H1 (cell line): Measurements from ENCODE around the gene S100A14. TPM values are rescaled to one million over a fixed set of nuclear protein-coding genes. Genes with fewer than 3 reads are reported as not detected.

ENCODE experiments used
- CHD2 ChIP-seq: IDR thresholded peaks from 2 replicates; pipeline ENCODE4 v1.6.1; 2012; ENCODE audit warnings: low read length, improper control_type of control experiment
- KDM5A ChIP-seq: fragments of 200-600 bp; IDR thresholded peaks from 2 replicates; pipeline ENCODE4 v1.7.1; 2012; ENCODE audit warnings: mild to moderate bottlenecking, low read length, inconsistent platforms, mixed read lengths
- SP2 ChIP-seq: IDR thresholded peaks from 2 replicates; pipeline ENCODE4 v1.6.1; 2012; ENCODE audit warnings: mild to moderate bottlenecking, low read length, inconsistent platforms
- polyA plus RNA-seq, 7 experiments: library from polyadenylated mRNA; depleted of rRNA in 3 of 7; stranded (reverse) in 5 of 7; unstranded in 2 of 7; fragments of >200 nt in 5 of 7; fragments of 200-250 nt in 2 of 7; gene quantifications; 1 replicate in 5 of 7; 2 replicates in 1 of 7; 4 replicates in 1 of 7; pipeline versions ENCODE4 v1.2.1 to v1.2.3, GENCODE V29; 2011 to 2013; ENCODE audit warnings: missing spikeins in 2 of 7, mixed read lengths in 2 of 7
- total RNA-seq: library from RNA; stranded (reverse); fragmentation: NEBNext Ultra II Directional; extraction: Animal tissue kit (Norgen Biotek cat#: 25700); gene quantifications from 2 replicates; pipeline ENCODE4 v1.2.1, GENCODE V29; 2021

S100A14 gene
- total and polyA plus RNA-seq, 2 of the 8 experiments (the other 6 are each of a cell fraction or from before 2014, with no cell fraction given), result 1.4 to 5.3 TPM

DNA sequence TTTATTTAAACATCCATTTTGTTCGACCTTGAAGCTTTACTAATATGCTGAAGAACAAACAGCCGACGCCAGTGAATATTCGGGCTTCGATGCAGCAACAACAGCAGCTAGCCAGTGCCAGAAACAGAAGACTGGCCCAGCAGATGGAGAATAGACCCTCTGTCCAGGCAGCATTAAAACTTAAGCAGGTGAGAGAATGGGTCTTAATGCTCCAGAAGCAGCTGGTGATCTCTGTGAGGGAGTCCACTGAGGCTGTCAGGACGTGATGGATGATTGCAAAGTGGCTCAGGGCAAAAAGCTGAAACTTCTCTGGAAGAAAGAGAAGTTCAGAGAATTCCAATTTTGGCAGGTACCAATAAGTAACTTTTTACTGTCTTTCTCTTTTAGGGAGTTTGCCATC is 22.1 kb upstream of the S100A14 start (continued):
- TF ChIP-seq KDM5A (no peak), CHD2 (no peak), SP2 (no peak)
